GM23338 (cell line): ENCODE measurements around the gene PDGFC. TPM values are rescaled to one million over a fixed set of nuclear protein-coding genes. Genes with fewer than 3 reads are reported as not detected.

Source experiments
- ATAC-seq: fragments of 200-7000 bp; cut with Tn5 transposase; 3 replicates; pipeline ENCODE4 v1.9.1; 2020
- DNase-seq: peaks from one replicate; pipeline ENCODE4 v3.0.0-alpha.2; 2015; ENCODE audit warnings: low spot score
- H2AFZ ChIP-seq: fragments of 200-600 bp; sonication (generic); 2 replicates; pipeline ENCODE4 v1.8.0; 2016; ENCODE audit warnings: antibody characterized with exemption, mild to moderate bottlenecking, moderate library complexity
- H3F3A ChIP-seq: fragments of 200-600 bp; sonication (generic); replicated peaks from 2 replicates; pipeline ENCODE4 v1.8.0; 2017; ENCODE audit warnings: antibody characterized with exemption, mixed run types, low read depth
- H3K27ac ChIP-seq: fragments of 200-600 bp; sonication (generic); 2 replicates; pipeline ENCODE4 v1.6.1; 2016; ENCODE audit warnings: low read depth
- H3K27me3 ChIP-seq: fragments of 200-600 bp; sonication (generic); 2 replicates; pipeline ENCODE4 v1.8.0; 2016; ENCODE audit warnings: mild to moderate bottlenecking, mixed run types, moderate library complexity; ENCODE audit not compliant: insufficient read depth
- H3K36me3 ChIP-seq: fragments of 200-600 bp; sonication (generic); 2 replicates; pipeline ENCODE4 v1.8.0; 2016; ENCODE audit warnings: mild to moderate bottlenecking; ENCODE audit not compliant: insufficient read depth
- H3K4me1 ChIP-seq: fragments of 200-600 bp; sonication (generic); 2 replicates; pipeline ENCODE4 v1.8.0; 2016; ENCODE audit warnings: mild to moderate bottlenecking, moderate library complexity; ENCODE audit not compliant: insufficient read depth
- H3K4me2 ChIP-seq: fragments of 200-600 bp; sonication (generic); 2 replicates; pipeline ENCODE4 v1.7.1; 2017; ENCODE audit warnings: mixed run types
- H3K4me3 ChIP-seq: fragments of 200-600 bp; sonication (generic); 2 replicates; pipeline ENCODE4 v1.6.1; 2016; ENCODE audit warnings: mixed run types
- H3K79me2 ChIP-seq: fragments of 200-600 bp; sonication (generic); replicated peaks from 2 replicates; pipeline ENCODE4 v1.8.0; 2017; ENCODE audit warnings: mild to moderate bottlenecking; ENCODE audit not compliant: insufficient read depth
- H3K9me2 ChIP-seq: fragments of 200-600 bp; sonication (generic); 2 replicates; pipeline ENCODE4 v1.8.0; 2017; ENCODE audit not compliant: insufficient read depth
- H4K20me1 ChIP-seq: fragments of 200-600 bp; sonication (generic); replicated peaks from 2 replicates; pipeline ENCODE4 v1.8.0; 2017; ENCODE audit warnings: mild to moderate bottlenecking; ENCODE audit not compliant: insufficient read depth
- H3K27ac Mint-ChIP-seq: 2 replicates; pipeline ENCODE4 v1.8.0; 2020; ENCODE audit warnings: inconsistent platforms, mild to moderate bottlenecking, moderate library complexity, mixed read lengths
- H3K27me3 Mint-ChIP-seq: 3 replicates; pipeline ENCODE4 v1.8.0; 2022; ENCODE audit warnings: low read depth, mild to moderate bottlenecking, moderate library complexity, mixed read lengths, inconsistent platforms; ENCODE audit not compliant: insufficient read depth, poor library complexity
- H3K36me3 Mint-ChIP-seq: 3 replicates; pipeline ENCODE4 v1.8.0; 2021; ENCODE audit warnings: low read depth, mild to moderate bottlenecking, inconsistent platforms, moderate library complexity, mixed read lengths
- H3K4me1 Mint-ChIP-seq: 3 replicates; pipeline ENCODE4 v1.8.0; 2020; ENCODE audit warnings: mild to moderate bottlenecking, inconsistent platforms, mixed read lengths
- H3K4me3 Mint-ChIP-seq: 3 replicates; pipeline ENCODE4 v1.8.0; 2021; ENCODE audit warnings: moderate library complexity, mild to moderate bottlenecking, inconsistent platforms, mixed read lengths
- H3K9me3 Mint-ChIP-seq: 3 replicates; pipeline ENCODE4 v1.8.0; 2020; ENCODE audit warnings: moderate library complexity, mild to moderate bottlenecking, inconsistent platforms, mixed read lengths
- CREB1 ChIP-seq: fragments of 250-450 bp; sonication (Bioruptor Pico); IDR thresholded peaks from 2 replicates; pipeline ENCODE4 v1.5.0; 2020; ENCODE audit warnings: low read depth, mild to moderate bottlenecking, moderate library complexity
- CTCF ChIP-seq, 2 experiments: fragments of 200-600 bp in 1 of 2; sonication (generic) in 1 of 2; conservative IDR thresholded peaks; 2 replicates each; pipeline versions ENCODE4 v1.5.1 to v1.6.1; 2016 to 2017; ENCODE audit warnings: antibody characterized with exemption in 2 of 2, low read depth in 2 of 2, mild to moderate bottlenecking in 2 of 2, moderate library complexity in 1 of 2
- ETS1 ChIP-seq: IDR thresholded peaks from 2 replicates; pipeline ENCODE4 v1.6.1; 2016; ENCODE audit warnings: antibody characterized with exemption
- EZH2 ChIP-seq: fragments of 200-600 bp; sonication (generic); IDR thresholded peaks from one replicate; pipeline ENCODE4 v1.8.0; 2017; ENCODE audit warnings: antibody characterized with exemption, mild to moderate bottlenecking, low read depth; ENCODE audit not compliant: unreplicated experiment
- EZH2phosphoT487 ChIP-seq: fragments of 200-600 bp; sonication (generic); IDR thresholded peaks from one replicate; pipeline ENCODE4 v1.8.1; 2018; ENCODE audit warnings: antibody characterized with exemption; ENCODE audit not compliant: unreplicated experiment
- JUNB ChIP-seq: IDR thresholded peaks from one replicate; pipeline ENCODE4 v1.6.1; 2016; ENCODE audit warnings: antibody characterized with exemption; ENCODE audit not compliant: unreplicated experiment
- NANOG ChIP-seq: IDR thresholded peaks from 2 replicates; pipeline ENCODE4 v1.6.1; 2016; ENCODE audit warnings: antibody characterized with exemption, borderline replicate concordance
- POLR2AphosphoS5 ChIP-seq: IDR thresholded peaks from 2 replicates; pipeline ENCODE4 v1.6.1; 2016; ENCODE audit warnings: antibody characterized with exemption, low read depth
- REST ChIP-seq: IDR thresholded peaks from one replicate; pipeline ENCODE4 v1.6.1; 2018; ENCODE audit warnings: antibody characterized with exemption; ENCODE audit not compliant: unreplicated experiment
- STAT1 ChIP-seq: IDR thresholded peaks from one replicate; pipeline ENCODE4 v1.6.1; 2016; ENCODE audit warnings: antibody characterized with exemption; ENCODE audit not compliant: unreplicated experiment
- ZNF114 ChIP-seq: fragments of 250-450 bp; sonication (Bioruptor Pico); IDR thresholded peaks from 2 replicates; pipeline ENCODE4 v1.5.0; 2020; ENCODE audit warnings: mild to moderate bottlenecking, moderate library complexity
- ZNF331 ChIP-seq: fragments of 250-450 bp; sonication (Bioruptor Pico); IDR thresholded peaks from 2 replicates; pipeline ENCODE4 v1.5.0; 2020; ENCODE audit warnings: low read depth, mild to moderate bottlenecking, moderate library complexity
- ZNF462 ChIP-seq: fragments of 250-450 bp; sonication (Bioruptor Pico); IDR thresholded peaks from 2 replicates; pipeline ENCODE4 v1.5.0; 2020; ENCODE audit warnings: mild to moderate bottlenecking, moderate library complexity
- polyA plus RNA-seq: library from polyadenylated mRNA; unstranded; fragments of >200 nt; fragmentation: Nextera tagmentation; extraction: Ambion mirVana; gene quantifications from 2 replicates; pipeline ENCODE4 v1.2.1, GENCODE V29; 2016
- total RNA-seq: library from RNA; depleted of rRNA; stranded (reverse); fragments of >200 nt; shearing (Covaris generic); gene quantifications from 2 replicates; pipeline ENCODE4 v1.2.3, GENCODE V29; 2014

The PDGFC gene
- total and polyA plus RNA-seq, 2 experiments from 2014 or later: 1.3 to 3.4 TPM

- H3K4me2 ChIP-seq: no peak overlapping the region
Measured at GRCh38 chr4:156792462-156793085, 179.0 kb downstream of the PDGFC start.

More at GRCh38 chr4:156792462-156793085, 179.0 kb downstream of the PDGFC start:
- no peaks in the 10 kb centered on the region for H4K20me1 ChIP-seq
- Mint-ChIP-seq H3K27me3 (no peaks in the 10 kb centered on the region), H3K36me3 (no peaks in the 10 kb centered on the region), H3K4me3 (no peak overlapping the region), H3K4me1 (peaks cover 7% of the 10 kb centered on the region; the same call in 2 of the 3 replicates), H3K9me3 (no peaks in the 10 kb centered on the region), H3K27ac (no peak overlapping the region)
- no peaks in the 10 kb centered on the region for H3K9me2 ChIP-seq
- H2AFZ ChIP-seq: no peak overlapping the region
- no peak overlapping the region for H3K27ac ChIP-seq
- no peaks in the 10 kb centered on the region for H3K79me2 ChIP-seq
- no peaks in the 10 kb centered on the region for H3K27me3 ChIP-seq
- H3K4me1 ChIP-seq: peaks cover 7% of the 10 kb centered on the region; the same call in 1 of the 2 replicates
- no peaks in the 10 kb centered on the region for H3K36me3 ChIP-seq
- TF ChIP-seq JUNB (no peak), ETS1 (no peak), CTCF (conservative IDR thresholded peaks at IDR 0.05; ENCODE audit: low read depth in 2 of 2) (no peak), EZH2phosphoT487 (no peak), REST (no peak), STAT1 (no peak), ZNF114 (CRISPR knock-in tag) (no peak), ZNF462 (no peak), ZNF331 (CRISPR knock-in tag) (no peak), CREB1 (CRISPR knock-in tag) (no peak), EZH2 (no peak), POLR2AphosphoS5 (no peak), NANOG (no peak)
- no peaks in the 10 kb centered on the region for H3F3A ChIP-seq
- no peak for ATAC-seq
- DNase-seq: no peak
- no peak overlapping the region for H3K4me3 ChIP-seq
